Keratinocyte (primary cell): Measurements from ENCODE around the gene MZT2B.
"Not testable (repeated sequence)": the region's sequence is repeated elsewhere in the genome, so short reads cannot be mapped to it uniquely, and the experiment has no call there.

Experiments
- CTCF ChIP-seq, 3 experiments: IDR thresholded peaks in 1 of 3; conservative IDR thresholded peaks in 1 of 3; optimal IDR thresholded peaks in 1 of 3; 2 replicates in 2 of 3; 3 replicates in 1 of 3; pipeline versions ENCODE3 to v1.5.1; 2011; ENCODE audit warnings: low read length in 3 of 3, mild to moderate bottlenecking in 3 of 3, moderate library complexity in 2 of 3, control low read depth in 1 of 3, inconsistent platforms in 1 of 3; ENCODE audit not compliant: insufficient read depth in 2 of 3; ENCODE audit errors: extremely low read depth in 1 of 3
- EZH2 ChIP-seq: IDR thresholded peaks from one replicate; pipeline ENCODE4 v1.6.1; 2012; ENCODE audit warnings: inconsistent platforms, mild to moderate bottlenecking, low read length, moderate library complexity

DNA sequence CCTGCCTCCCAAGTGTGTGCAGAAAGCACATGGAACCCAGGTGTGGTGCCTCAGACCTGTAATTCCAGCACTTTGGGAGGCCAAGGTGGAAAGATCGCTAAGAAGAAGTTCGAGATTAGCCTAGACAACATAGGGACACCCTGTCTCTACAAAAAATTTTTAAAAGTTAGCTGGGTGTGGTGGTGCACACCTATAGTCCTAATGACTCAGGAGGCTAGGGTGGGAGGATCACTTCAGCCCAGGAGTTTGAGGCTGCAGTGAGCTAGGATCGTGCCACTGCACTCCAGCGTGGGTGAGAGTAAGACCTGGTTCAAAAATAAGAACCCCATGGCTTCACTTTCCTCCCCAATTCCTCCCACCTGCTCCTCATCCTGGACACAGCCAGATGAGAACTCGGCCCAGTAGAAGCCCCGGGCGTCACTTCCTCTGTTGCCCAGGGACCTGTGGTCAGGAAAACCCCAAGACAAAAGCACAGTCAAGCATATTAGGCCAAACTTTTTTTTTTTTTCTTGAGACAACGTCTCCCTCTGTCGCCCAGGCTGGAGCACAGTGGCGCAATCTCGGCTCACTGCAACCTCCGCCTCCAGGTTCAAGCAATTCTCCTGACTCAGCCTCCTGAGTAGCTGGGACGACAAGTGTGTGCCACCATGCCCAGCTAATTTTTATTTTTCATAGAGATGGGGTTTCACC lies 24.1 kb upstream of the MZT2B start:
- not testable (repeated sequence) for TF ChIP-seq EZH2; CTCF (optimal IDR thresholded peaks at IDR 0.05 in 1 of 3, IDR thresholded peaks at IDR 0.05 in 1 of 3, conservative IDR thresholded peaks at IDR 0.05 in 1 of 3; ENCODE audit: extremely low read depth in 1 of 3, insufficient read depth in 2 of 3, low read length in 3 of 3)
